D721Med (cell line): ENCODE measurements around the gene EXOC4.

Experiments used
- DNase-seq: peaks from one replicate; pipeline ENCODE4 v3.0.0; 2011; ENCODE audit warnings: low spot score; ENCODE audit not compliant: insufficient read length
- FAIRE-seq: peaks from 2 replicates; lab custom pipeline; 2011; peaks lifted over from hg19 to GRCh38; lab: Jason Lieb, UNC
- CTCF ChIP-seq: IDR thresholded peaks from 2 replicates; pipeline ENCODE4 v1.5.1; 2012; ENCODE audit warnings: mild to moderate bottlenecking, control low read depth; ENCODE audit not compliant: insufficient read depth; ENCODE audit errors: missing control alignments

EXOC4 gene

GRCh38 chr7:134016942-134017303 is 764.0 kb downstream of the EXOC4 start:
- FAIRE-seq = no peak
- DNase-seq = no peak
- TF ChIP-seq CTCF = no peak

GRCh38 chr7:134018306-134018705 is 765.4 kb downstream of the EXOC4 start:
- no peak for TF ChIP-seq CTCF
- DNase-seq (no peak), FAIRE-seq (no peak)

- no peak for TF ChIP-seq CTCF
- no peak for DNase-seq
- FAIRE-seq = no peak
These were observed 766.4 kb downstream of the EXOC4 start for GRCh38 chr7:134019251-134019650.

- FAIRE-seq = no peak
- DNase-seq = no peak
- TF ChIP-seq CTCF = no peak
These were observed 769.0 kb downstream of the EXOC4 start for GRCh38 chr7:134021836-134022235.

- TF ChIP-seq CTCF = no peak
- DNase-seq (no peak), FAIRE-seq (no peak)
These were observed 769.5 kb downstream of the EXOC4 start for GRCh38 chr7:134022286-134022911.

- DNase-seq = no peak
- no peak for FAIRE-seq
- TF ChIP-seq CTCF = no peak
These were observed 771.9 kb downstream of the EXOC4 start for GRCh38 chr7:134024739-134025138.

- DNase-seq (no peak), FAIRE-seq (no peak)
- no peak for TF ChIP-seq CTCF
These were observed 776.0 kb downstream of the EXOC4 start for GRCh38 chr7:134028853-134029252.
